HG03457 (cell line): Measurements from ENCODE around the gene OAS2.

Experiments used
- ATAC-seq: cut with Tn5 transposase; IDR thresholded peaks from one replicate; pipeline ENCODE4 v1.9.1; 2021; ENCODE audit warnings: moderate number of reproducible peaks; ENCODE audit not compliant: unreplicated experiment

OAS2 gene, protein sequence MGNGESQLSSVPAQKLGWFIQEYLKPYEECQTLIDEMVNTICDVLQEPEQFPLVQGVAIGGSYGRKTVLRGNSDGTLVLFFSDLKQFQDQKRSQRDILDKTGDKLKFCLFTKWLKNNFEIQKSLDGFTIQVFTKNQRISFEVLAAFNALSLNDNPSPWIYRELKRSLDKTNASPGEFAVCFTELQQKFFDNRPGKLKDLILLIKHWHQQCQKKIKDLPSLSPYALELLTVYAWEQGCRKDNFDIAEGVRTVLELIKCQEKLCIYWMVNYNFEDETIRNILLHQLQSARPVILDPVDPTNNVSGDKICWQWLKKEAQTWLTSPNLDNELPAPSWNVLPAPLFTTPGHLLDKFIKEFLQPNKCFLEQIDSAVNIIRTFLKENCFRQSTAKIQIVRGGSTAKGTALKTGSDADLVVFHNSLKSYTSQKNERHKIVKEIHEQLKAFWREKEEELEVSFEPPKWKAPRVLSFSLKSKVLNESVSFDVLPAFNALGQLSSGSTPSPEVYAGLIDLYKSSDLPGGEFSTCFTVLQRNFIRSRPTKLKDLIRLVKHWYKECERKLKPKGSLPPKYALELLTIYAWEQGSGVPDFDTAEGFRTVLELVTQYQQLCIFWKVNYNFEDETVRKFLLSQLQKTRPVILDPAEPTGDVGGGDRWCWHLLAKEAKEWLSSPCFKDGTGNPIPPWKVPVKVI

DNA sequence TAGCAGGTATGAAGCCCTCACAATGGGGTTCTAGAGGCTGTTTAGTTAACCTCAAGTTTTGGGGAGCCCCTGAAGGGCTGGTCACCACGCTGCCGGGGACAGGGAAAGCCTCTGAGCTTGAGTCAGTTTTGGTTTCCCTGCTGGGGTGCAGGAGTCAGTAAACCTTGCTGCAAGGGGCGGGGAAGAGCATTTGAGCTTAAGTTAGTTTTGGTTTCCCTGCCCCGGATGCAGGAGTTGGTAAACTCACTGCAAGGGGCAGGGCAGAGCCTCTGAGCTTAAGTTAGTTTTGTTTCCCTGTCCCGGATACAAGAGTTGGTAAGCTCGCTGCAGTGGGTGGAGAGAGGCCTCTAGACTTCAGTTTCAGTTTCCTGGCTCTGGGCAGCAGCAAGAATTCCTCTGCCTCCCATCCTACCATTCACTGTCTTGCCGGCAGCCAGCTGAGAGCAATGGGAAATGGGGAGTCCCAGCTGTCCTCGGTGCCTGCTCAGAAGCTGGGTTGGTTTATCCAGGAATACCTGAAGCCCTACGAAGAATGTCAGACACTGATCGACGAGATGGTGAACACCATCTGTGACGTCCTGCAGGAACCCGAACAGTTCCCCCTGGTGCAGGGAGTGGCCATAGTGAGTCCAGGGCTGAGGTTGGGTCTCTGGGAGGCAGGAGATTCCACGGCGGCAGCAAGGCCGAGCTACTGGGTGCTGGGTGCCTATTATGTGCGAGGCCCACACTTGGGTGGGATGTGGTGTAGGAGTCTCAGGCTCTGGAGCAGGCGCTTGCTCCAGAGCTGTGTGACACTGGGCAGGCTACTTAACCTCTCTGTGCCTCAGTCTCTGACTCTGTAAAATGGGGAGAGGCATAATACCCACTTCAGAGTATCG, at the start of gene OAS2:
OAS2 (plus strand) TSS at position 357 of the 878 bp plus-strand sequence; CDS start at position 447, 90 bp downstream.
- peak; percentile 89 for ATAC-seq

DNA sequence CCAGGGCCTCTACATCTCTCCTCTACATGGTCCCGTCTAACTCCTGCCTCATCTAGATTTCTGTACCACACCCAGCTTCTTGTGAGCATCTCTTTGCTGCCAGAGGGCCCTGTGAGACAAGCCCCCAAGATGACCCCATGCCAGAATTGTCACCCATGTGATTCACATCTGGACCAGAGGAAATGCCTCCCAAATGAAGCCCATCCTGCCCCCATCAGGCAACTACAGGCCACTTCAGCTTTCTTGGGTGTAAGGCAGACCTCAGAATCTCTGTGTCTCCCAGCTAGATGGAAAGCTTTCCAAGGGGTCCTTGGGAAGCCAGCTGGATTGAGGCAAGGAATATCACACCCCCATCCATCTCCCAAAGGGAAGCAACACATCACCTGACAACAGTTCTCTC, 49.3 kb upstream of the OAS2 start:
- no peak for ATAC-seq

DNA sequence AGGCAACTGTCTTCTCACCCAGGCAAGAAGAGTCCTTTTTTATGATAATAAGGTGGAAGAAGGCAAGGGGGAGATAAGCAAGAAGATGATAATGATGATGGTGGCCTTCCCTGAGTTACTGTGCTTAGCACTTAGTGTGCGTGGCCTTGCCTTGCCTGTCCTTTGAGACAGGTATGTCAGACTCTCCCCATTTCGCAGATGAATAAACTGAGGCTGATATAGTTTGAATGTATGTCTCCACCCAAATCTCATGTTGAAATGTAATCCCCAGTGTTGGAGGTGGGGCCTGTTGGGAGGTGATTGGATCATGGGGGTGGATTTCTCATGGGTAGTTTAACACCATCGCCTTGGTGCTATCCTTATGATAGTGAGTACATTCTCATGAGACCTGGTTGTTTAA, 48.6 kb upstream of the OAS2 start:
- ATAC-seq: no peak

DNA sequence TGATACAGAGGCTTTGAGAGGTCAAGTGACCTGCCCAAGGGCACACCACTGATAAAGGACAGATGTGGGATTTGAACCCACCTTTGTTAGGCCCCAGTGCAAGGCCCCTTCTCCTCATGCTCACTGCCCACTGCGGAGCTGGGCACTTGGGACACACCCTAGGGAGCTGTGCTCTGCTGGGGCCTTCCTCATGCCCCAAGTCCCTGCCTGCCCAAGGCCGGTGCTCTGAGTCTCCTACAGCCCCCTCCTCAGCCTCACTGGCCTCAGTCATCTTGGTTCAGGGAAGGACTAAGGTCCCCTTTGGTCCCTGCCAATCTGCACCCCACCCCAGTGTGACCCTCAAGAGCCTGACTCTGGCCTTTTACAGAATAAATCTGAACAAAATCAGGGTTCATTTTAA, 48.0 kb upstream of the OAS2 start:
- ATAC-seq: no peak

DNA sequence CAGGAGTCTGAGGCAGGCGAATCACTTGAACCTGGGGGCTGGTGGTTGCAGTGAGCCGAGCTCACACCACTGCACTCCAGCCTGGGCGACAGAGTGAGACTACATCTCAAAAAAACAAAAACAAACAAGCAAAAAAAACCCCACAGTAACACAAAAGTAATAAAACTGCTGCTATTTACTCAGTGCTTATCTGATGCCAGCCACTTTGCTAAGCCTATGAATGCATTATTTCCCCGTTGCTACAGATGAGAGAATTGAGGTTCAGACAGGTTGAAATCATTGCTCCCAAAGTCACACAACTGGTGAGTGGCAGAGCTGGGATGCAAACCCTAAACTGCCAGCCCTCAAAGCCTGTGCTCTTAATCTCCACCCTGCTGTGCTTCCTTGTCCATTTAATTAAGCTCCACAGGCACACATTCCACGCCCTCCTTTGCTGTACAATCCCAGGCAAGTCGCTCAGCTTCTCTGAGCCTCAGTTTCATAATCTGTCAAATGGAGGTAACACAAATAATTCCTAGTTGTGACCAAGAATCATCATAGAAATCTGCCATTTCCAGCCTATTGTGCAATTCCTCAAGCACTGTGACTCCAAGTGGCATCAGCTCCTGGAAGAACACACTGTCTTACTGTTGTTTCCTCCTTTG, 45.7 kb upstream of the OAS2 start:
- ATAC-seq: no peak

DNA sequence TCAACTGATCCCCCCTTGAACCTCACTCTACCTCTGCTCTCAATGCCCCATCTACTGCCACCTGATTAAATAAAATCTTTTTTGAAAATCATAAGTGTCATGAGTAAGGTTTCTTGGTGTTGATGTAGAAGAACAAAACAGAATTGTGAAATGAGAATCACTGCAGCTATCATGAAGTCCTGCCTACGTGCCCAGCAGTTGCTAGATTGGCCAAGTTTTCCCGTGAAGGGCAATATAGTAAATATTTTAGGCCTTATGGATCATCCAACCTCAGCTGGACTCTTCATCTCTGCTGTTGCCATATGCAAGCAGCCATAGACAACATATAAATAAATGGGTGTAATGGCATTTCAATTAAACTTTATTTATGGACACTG, 45.2 kb upstream of the OAS2 start:
- ATAC-seq: no peak

DNA sequence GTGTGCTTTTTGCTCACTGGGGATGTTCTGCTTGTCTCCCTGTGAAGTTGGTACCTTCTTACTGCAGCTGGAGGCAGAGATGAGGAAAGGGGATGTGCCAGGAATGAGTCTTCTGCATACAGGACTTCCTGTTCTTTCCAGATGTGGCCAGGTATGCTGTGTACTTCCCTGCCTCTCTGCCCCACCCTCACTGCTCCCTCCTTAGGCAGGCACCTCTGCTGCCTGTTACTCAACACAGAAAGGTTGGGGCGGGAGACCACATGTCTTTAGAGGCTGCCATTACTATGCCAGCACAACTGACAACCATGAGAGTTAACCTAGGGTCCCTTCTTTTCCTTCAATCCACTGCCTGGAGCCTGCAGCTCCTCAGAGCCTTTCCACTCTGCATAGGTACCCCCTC, 42.1 kb upstream of the OAS2 start:
- ATAC-seq: no peak

DNA sequence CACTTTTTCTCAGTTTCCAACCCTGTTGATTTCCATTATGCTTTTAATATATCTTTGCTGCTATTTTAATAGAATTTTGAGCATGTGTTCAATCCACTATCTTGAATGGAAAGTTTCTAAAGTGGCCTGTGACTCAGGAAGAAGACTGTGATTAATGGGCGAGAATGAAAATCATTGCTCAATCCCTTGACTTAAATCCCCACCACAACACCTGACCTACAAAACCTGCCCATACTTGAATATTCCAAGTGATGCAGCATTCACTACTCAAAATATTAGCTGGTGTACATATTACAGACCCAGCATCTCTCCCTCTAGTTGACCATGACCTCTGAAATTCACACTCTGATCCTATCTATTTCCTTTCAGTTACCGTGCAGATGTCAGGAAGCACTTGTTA, 41.4 kb upstream of the OAS2 start:
- no peak for ATAC-seq

DNA sequence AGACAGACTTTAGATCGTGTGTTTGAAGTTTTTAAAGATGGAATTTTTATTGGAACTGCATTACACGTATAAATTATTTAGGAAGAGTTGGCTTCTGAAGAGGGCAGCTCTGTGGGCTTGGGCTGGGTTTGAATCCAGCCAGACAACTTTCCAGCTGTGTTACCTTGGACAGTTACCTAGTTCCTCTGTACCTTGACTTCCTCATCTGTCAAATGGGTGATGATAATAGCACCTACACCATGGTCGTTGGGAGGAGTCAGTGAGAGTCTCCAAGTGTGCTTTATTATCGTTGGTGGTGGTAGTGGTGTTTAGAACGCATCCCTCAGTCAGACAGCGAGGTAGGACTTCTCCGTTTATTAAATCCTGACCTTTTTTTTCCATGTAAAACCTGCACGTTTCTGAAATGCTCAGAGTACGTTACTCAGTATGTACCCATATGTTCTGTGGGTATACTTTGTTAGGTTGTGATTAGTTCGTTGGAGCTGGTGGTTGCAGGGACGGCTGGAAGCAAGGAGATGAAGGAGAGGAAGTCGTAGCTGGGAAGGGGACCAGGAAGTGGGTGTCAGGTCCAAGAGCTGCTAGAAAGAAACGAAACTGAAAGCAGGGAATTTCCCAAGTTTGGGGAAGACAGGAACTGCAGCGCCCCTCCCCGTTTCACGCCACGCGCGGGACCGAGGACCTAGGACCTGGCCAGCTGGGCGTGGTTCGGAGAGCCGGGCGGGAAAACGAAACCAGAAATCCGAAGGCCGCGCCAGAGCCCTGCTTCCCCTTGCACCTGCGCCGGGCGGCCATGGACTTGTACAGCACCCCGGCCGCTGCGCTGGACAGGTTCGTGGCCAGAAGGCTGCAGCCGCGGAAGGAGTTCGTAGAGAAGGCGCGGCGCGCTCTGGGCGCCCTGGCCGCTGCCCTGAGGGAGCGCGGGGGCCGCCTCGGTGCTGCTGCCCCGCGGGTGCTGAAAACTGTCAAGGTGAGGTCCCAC, 40.3 kb upstream of the OAS2 start, which contains the start of gene OAS3:
OAS3 (plus strand) TSS at position 734 of the 979 bp plus-strand sequence; CDS start at position 791, 57 bp downstream.
- no peak for ATAC-seq

DNA sequence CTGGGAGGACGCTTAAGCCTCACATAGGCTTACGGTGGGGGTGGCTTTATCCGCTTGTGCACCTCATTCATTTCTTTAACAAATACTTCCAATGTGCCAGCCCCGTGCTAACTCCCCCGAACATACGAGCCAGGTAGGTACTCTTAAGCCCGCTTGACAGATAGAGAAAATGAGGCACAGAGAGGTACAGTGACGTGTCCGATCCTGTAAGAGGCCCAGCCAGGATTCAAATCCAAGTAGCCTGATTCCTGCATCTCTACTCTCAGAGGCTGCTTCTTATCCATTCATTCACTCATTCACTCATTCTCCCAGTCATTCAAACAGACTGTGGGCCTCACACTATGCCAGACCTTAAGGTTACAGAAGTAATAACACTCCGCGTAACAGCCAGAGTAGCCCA, 39.6 kb upstream of the OAS2 start:
- ATAC-seq: no peak

DNA sequence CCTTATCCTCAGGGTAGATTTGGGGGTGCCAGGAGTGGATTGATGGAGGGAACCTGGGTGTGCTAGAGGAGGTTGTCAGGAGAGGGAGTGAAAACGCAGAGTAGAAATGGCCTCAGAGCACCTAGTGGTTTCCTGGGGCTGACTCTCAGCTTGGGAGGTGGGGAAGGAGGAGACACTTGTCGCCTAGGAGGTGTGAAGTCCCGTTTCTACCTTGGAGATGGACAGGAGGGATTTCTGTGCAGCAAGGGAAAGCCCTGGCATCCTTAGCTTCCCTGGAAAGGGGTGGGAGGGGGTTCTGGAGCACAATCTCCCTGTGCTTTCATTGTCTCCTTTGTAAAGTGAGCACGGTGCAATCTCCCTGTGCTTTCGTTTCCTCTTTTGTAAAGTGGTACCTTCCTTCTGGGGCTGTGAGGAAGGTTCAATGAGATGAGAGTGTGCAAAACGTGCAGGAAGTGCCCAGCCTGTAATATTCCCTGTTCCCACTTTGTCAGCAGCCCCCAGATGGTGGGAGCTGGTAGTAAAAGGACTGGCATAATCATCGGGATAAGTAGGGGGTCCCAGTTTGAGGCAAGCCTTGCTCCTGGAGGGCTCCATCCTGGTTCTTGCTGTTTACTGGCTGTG, 38.4 kb upstream of the OAS2 start:
- ATAC-seq: no peak

DNA sequence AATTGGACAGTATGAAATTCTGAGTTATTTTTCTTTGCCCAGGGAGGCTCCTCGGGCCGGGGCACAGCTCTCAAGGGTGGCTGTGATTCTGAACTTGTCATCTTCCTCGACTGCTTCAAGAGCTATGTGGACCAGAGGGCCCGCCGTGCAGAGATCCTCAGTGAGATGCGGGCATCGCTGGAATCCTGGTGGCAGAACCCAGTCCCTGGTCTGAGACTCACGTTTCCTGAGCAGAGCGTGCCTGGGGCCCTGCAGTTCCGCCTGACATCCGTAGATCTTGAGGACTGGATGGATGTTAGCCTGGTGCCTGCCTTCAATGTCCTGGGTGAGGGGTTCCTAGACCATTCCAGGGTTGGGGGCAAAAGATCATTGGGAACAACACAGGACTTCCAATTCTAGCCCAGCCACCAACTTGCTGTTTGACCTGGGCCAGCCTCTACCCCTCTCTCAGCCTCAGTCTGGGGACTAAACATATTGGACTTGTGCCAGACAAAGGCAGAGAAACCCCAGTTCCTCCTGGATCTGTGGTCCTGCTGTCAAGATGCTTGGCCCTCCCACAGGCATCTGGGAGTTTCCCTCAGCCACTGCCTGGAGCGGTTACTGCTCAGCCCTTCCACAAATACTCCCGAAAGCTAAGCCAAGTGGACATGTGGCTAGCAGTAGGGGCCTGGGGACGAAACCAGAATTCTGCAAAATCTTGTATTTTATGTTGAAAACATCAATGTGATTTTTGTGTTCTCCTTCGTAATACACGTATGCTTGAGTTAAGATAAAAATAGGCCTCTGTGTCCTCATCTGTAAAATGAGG, 36.6 kb upstream of the OAS2 start:
- ATAC-seq: no peak

DNA sequence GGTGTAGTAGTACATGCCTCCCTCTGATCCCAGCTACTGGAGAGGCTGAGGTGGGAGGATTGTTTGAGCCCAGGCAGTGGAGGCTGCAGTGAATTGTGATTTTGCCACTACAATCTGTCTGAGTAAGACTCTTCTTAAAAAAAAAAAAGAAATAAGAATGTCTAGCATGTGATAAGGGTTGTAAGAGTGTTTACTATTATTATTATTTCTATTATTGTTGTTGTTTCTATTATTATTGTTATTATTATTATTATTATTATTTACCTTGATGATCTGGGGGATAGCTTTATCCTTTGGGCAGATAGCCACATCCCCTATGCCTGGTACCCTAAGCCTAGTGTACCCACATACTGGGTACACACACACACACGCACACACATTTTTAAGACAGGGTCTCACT, 35.7 kb upstream of the OAS2 start:
- ATAC-seq: no peak

DNA sequence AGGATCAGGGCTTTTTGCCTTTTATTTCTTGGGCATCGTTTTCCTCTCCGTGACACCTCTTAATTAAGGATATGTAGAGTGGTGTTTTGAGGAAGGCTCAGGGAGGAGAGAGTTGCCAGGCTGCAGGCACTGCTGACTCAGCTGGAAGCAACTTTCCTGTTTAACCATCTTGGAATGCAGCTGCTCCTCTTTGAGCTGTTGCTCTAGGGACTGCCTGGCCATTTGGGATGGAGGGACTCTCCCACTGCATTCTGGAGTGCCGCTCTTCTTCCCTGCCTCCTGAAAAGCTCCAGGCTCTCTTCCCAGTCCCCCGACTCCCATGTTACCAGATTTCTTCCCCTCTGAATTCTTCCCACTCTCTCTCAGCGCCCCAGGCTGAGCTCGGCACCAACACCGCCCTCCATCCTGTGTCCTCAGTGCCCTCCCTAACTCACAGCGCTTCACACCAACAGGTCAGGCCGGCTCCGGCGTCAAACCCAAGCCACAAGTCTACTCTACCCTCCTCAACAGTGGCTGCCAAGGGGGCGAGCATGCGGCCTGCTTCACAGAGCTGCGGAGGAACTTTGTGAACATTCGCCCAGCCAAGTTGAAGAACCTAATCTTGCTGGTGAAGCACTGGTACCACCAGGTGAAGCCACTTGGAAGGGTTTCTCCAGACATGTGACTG, 34.2 kb upstream of the OAS2 start:
- no peak for ATAC-seq

DNA sequence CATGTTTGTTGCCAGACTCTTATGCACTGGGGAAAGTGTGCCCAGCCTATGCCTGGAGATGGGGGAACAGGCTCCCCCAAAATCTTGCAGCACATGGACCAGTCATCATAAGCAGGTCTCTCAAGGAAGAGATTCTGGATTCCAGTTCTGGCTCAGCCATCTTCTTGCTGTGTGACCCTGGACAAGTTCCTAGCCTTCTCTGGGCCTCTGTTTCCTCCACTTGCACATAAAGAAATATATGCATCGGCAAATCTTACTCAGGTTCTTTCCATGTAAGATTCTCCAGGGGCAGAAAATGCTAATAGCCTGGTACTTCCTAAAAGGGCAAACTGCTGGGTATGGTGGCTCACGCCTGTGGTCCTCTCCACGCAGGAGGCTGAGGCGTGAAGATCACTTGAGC, 32.8 kb upstream of the OAS2 start:
- ATAC-seq: no peak

DNA sequence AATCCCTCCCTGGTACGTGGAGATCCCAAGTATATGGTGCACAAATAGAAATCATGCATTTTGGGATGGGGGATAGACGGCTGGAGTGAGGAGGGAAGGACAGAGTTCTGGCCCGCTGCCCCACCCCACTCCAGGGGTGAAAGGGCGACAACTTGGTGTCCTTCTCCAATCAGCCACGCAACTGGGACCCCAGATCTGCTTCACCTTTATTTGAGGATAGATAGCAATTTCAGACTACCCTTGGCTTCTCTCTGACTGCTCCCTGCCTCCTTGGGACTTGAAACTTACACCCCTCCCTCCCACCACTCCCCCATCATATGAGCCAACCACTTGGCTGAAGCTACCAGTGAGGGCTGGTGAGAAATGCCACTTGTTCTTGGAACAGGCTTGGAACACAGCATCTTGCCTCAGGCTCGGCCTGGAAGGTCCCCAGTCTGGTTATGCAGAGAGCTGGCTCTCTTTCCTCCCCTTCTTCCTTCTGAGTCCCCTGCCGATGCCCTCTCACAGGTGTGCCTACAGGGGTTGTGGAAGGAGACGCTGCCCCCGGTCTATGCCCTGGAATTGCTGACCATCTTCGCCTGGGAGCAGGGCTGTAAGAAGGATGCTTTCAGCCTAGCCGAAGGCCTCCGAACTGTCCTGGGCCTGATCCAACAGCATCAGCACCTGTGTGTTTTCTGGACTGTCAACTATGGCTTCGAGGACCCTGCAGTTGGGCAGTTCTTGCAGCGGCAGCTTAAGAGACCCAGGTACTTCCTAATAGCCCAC, 31.9 kb upstream of the OAS2 start:
- no peak for ATAC-seq

DNA sequence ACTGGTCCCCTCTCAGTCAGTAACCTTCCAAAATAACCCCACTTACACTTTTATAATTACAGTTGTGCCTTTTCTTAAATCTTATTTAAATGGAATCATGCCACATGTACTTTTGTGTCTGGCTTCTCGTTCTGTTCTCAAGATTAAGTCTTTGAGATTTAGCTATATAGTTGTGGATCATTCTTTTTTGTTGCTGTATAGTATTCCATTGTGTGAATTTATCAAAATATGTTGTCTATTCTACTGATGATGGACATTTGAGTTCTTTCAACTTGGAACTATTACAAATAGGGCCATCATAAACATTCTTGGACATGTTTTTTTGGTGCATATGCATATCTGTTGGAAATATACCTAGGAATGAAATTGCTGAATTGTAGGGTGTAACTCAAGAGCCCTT, 31.0 kb upstream of the OAS2 start:
- ATAC-seq: no peak
